ACHN (cell line): ENCODE results near the gene DCST1.

Source experiments
- DNase-seq: peaks from one replicate; pipeline ENCODE4 v3.0.0-alpha.2; 2015
- in situ Hi-C: cut with HindIII; loops from 2 replicates; pipeline ENCODE4 v1.10.0; 2017; ENCODE audit warnings: low sequenced_read_pairs, low pct_ligation_motif_present, low pct_unique_long_range_greater_than_20kb

The DCST1 gene

DNA sequence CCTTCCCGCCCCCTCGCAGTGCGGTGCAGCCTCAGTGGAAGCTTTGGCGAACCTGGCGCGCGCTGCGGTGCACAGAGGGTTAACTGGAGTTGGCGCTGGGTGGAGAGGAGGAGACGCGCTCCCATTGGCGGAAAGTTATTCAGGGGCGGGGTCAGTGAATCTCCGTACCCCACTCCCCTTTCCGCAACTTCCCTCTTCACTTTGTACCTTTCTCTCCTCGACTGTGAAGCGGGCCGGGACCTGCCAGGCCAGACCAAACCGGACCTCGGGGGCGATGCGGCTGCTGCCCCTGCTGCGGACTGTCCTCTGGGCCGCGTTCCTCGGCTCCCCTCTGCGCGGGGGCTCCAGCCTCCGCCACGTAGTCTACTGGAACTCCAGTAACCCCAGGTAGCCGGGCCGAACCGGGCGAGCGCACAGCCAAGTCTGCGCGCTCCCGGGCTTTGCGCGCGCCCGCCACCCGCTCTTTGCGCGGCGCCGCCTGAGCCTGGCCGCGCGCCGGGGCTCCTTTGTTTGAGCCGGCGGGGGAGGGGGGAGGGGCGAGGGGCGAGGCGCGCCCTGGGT lies 30.0 kb downstream of the DCST1 start, which contains the start of gene EFNA4:
TSS of gene EFNA4 (plus strand) at position 191 of the 561 bp plus-strand sequence. CDS start at position 275, 84 bp downstream.
- peak; percentile 93 for DNase-seq
- in situ Hi-C loops: no loop called here

DNA sequence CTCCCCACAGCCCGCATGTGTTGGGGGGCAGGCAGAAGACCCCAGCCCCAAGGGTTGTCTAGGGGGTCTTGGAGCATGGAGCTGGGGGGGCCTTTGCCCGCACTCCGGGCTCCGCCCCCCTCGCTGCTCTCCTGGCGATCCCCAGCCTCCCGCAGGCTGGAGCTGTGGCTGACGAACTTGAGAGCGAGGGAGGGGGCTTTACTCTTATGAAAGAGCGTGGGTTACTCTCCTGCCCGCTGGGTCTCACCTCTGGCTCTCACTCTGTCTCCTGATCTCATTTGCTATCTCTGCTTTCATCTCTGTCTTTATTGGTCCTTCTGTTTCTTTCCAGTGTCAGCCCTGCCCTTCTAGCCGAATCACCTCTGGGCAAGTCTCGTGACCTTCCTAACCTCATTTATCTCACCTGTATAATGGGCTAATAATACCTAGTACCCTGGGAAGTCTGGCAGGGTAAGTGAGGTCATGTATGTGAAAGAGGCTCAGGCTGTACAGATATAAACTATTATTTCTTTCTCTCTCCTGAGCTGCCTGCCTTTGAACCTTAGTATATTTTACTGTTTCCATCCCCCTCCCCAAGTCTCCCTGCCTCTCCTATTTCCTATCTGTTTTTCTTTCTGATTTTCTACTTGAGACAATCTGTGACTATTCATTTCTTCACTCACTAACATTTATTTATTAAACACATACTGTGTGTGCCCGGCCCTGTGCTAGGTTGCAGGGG lies 30.6 kb downstream of the DCST1 start:
- in situ Hi-C loops: no loop called here
- DNase-seq: peak; percentile 61

- in situ Hi-C loops: no loop called here
- DNase-seq: no peak
These were observed 31.3 kb downstream of the DCST1 start for GRCh38 chr1:155064832-155065429.

- in situ Hi-C loops: no loop called here
These were observed 33.2 kb downstream of the DCST1 start for GRCh38 chr1:155066777-155067176.

GRCh38 chr1:155068599-155068998 lies 35.0 kb downstream of the DCST1 start:
- in situ Hi-C loops: no loop called here
- no peak for DNase-seq

More at GRCh38 chr1:155066777-155067176, 33.2 kb downstream of the DCST1 start:
- no peak for DNase-seq

GRCh38 chr1:155069551-155070157 lies 36.0 kb downstream of the DCST1 start:
- no peak for DNase-seq
- in situ Hi-C loops: no loop called here

DNA sequence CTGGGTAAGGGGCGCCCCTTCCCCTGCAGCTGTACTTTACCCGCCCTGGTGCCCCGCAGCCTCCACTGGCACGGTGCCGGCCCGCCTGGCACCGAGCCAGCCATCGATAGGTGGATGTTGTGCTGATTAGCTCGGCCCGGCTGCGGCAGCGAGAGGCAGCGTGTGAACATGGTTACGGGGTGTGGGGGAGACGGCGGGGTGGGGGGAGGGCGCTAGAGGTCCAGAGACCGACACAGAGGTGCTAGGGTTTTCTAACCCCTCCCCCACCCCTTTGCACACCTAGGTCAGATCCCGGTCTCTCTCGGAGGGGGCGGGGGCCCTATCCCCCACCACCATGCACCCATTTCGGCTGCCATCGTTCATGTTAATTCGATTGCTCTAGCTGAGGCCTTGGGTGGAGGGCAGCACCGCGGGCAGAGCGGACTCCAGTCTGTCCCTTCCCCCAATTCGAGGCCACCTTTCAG lies 36.6 kb downstream of the DCST1 start:
- in situ Hi-C loops: no loop called here
- DNase-seq: no peak

DNA sequence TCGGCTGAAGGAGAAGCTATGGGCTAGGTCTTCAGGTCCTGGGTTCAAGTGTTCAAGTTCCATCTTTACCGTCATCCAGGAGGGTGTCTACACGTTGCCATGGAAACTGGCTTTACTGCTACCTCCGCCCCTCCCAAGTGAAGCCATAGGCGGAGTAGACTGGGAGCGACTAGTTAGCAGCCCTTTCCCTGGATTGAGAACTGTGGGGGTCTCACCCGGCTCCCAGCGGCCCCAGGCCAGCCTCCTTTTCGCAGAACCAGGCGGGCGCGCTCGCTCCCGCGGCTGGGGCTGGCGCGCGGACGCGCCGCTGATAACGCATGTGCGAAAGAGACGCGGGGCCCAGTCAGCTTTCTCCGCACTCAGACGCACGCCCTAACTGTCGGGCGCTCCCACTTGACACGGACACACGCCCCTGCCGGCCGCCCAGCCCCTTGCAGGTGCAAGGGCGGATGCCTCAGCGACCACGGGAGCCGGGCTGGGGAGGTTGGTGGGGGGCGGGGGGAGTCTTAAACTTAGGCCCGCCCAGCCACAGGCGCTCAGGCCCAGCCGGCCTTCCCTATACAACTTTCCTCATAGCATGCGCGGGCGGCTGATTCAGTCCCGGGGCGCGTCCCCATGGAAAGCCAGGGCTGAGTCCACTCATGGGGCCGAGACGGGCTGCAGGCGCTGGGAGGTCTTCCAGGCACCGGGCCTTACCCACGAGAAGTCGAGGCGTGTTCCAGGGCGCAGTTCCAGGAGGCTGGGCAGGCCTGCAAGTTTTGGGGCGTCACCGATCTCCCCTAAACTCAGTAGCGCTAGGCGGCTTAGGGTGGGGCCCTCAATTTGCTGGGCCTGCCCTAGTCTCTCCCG lies 37.3 kb downstream of the DCST1 start:
- DNase-seq: peak; percentile 88
- in situ Hi-C loops: no loop called here

- DNase-seq: no peak
- in situ Hi-C loops: no loop called here
These were observed 38.1 kb downstream of the DCST1 start for GRCh38 chr1:155071701-155072100.

- no peak for DNase-seq
- in situ Hi-C loops: no loop called here
These were observed 39.1 kb downstream of the DCST1 start for GRCh38 chr1:155072531-155073289.

GRCh38 chr1:155073377-155074242 lies 40.0 kb downstream of the DCST1 start:
- in situ Hi-C loops: no loop called here
- no peak for DNase-seq

- DNase-seq: no peak
- in situ Hi-C loops: no loop called here
These were observed 41.9 kb downstream of the DCST1 start for GRCh38 chr1:155075535-155075934.

GRCh38 chr1:155076371-155076770 lies 42.7 kb downstream of the DCST1 start:
- no peak for DNase-seq
- in situ Hi-C loops: no loop called here

DNA sequence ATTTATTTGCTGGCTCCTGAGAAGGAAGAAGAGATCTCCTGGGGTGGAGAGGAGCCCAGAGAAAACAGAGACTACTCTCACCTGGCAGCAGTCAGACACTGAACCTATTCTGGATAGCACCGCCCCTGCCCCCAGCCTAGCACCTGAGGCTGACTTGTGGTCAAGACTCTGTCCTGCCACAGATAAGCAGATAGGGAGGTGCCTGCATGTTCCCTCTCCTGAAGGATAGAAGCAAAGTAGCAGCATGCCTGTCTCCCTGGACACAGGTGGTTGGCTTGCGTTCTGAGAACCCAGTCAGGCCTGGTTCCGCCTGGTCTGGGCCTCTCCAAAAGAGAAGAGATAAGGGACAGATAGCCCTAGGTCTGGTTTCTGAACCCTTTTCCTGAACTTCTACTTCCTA lies 43.7 kb downstream of the DCST1 start:
- in situ Hi-C loops: no loop called here

DNA sequence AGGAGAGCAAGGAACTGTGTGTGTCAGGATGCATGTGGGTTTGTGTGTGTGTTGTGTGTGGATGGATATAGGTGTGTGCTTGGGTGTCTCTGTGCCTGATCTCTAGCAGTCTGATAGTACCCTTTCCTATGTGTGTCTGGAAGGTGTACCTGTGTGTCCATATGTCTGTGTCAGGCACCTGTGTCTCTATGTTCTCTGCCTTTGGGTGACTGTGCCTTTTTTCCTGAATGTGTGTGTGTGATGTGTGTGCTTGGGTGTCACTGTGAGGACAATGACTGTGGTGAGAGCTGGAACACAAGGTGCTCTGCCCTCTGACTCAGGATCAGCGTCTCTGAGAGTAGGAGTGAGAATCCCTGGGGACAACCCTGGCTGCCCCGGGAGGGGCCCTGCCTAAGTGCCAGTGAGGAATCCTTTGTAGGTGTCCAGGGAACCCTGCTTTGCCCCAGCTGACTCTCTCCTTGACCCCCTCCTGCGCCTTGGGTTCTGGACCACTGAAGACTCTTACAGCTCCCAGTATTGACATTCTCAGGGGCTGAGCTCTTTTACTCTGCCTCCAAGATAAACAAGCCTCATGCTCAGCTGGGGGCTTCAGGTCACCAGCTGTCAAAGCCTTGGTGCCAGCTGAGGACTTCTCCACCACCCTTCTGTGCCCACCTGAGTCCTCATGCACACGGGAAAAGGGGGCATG lies 44.3 kb downstream of the DCST1 start:
- in situ Hi-C loops: no loop called here
- DNase-seq: no peak

More for the DNA sequence above, 43.7 kb downstream of the DCST1 start:
- DNase-seq: no peak

- in situ Hi-C loops: no loop called here
- peak; percentile 59 for DNase-seq
These were observed 45.0 kb downstream of the DCST1 start, which contains the start of gene EFNA3 for GRCh38 chr1:155078469-155079209. Gene EFNA3, plus strand, starts transcription at chr1:155078837. Its CDS starts 105 bp downstream, at chr1:155078942.
